ENCODE results near the gene KISS1R. TPM values are rescaled to one million over a fixed set of nuclear protein-coding genes. Genes with fewer than 3 reads are reported as not detected.

The KISS1R gene
- total RNA-seq, 2 donors from 2014 or later, result 17.5 to 53.1 TPM

GRCh38 chr19:901216-902092 is 15.7 kb upstream of the KISS1R start:
- Mint-ChIP-seq H3K36me3 (ENCODE audit: low read depth) (peaks cover 64% of the 10 kb centered on the region), H3K27me3 (no peaks in the 10 kb centered on the region), H3K27ac (no peak overlapping the region), H3K4me3 (no peak overlapping the region), H3K4me1 (no peaks in the 10 kb centered on the region), H3K9me3 (no peaks in the 10 kb centered on the region)
- ATAC-seq (replicated peaks), result no peak

- H3K27ac Mint-ChIP-seq, result no peak overlapping the region
- H3K36me3 Mint-ChIP-seq (ENCODE audit: low read depth), result peaks cover 59% of the 10 kb centered on the region
- H3K4me3 Mint-ChIP-seq, result no peak overlapping the region
- no peaks in the 10 kb centered on the region for H3K4me1 Mint-ChIP-seq
- no peaks in the 10 kb centered on the region for H3K9me3 Mint-ChIP-seq
- ATAC-seq (replicated peaks), result no peak
- H3K27me3 Mint-ChIP-seq, result no peaks in the 10 kb centered on the region
Observed at GRCh38 chr19:902093-902370, 15.1 kb upstream of the KISS1R start.

- Mint-ChIP-seq H3K4me3 (no peak overlapping the region), H3K27ac (no peak overlapping the region), H3K36me3 (ENCODE audit: low read depth) (peaks cover 53% of the 10 kb centered on the region), H3K4me1 (no peaks in the 10 kb centered on the region), H3K9me3 (no peaks in the 10 kb centered on the region), H3K27me3 (no peaks in the 10 kb centered on the region)
- no peak for ATAC-seq (replicated peaks)
Observed at GRCh38 chr19:902446-903226, 14.5 kb upstream of the KISS1R start.

- H3K9me3 Mint-ChIP-seq, result no peaks in the 10 kb centered on the region
- H3K27me3 Mint-ChIP-seq, result no peaks in the 10 kb centered on the region
- no peaks in the 10 kb centered on the region for H3K4me1 Mint-ChIP-seq
- no peak for ATAC-seq (replicated peaks)
- H3K36me3 Mint-ChIP-seq (ENCODE audit: low read depth), result peaks cover 47% of the 10 kb centered on the region
- no peak overlapping the region for H3K27ac Mint-ChIP-seq
- no peak overlapping the region for H3K4me3 Mint-ChIP-seq
Observed at GRCh38 chr19:903266-903797, 13.8 kb upstream of the KISS1R start.

- Mint-ChIP-seq H3K36me3 (ENCODE audit: low read depth) (peaks cover 49% of the 10 kb centered on the region), H3K4me3 (no peak overlapping the region), H3K27me3 (no peaks in the 10 kb centered on the region), H3K4me1 (peaks cover 6% of the 10 kb centered on the region), H3K9me3 (no peaks in the 10 kb centered on the region), H3K27ac (no peak overlapping the region)
- ATAC-seq (replicated peaks), result no peak
Observed at GRCh38 chr19:904545-904944, 12.6 kb upstream of the KISS1R start.

GRCh38 chr19:906480-906879 is 10.7 kb upstream of the KISS1R start:
- peaks cover 48% of the 10 kb centered on the region for H3K36me3 Mint-ChIP-seq (ENCODE audit: low read depth)
- H3K9me3 Mint-ChIP-seq, result no peaks in the 10 kb centered on the region
- peak overlapping the region; percentile 97 for H3K4me3 Mint-ChIP-seq
- ATAC-seq (replicated peaks), result no peak
- H3K4me1 Mint-ChIP-seq, result peaks cover 14% of the 10 kb centered on the region
- H3K27me3 Mint-ChIP-seq, result no peaks in the 10 kb centered on the region
- H3K27ac Mint-ChIP-seq, result peak overlapping the region; percentile 75

- H3K27me3 Mint-ChIP-seq, result no peaks in the 10 kb centered on the region
- peaks cover 42% of the 10 kb centered on the region for H3K36me3 Mint-ChIP-seq (ENCODE audit: low read depth)
- H3K27ac Mint-ChIP-seq, result peak overlapping the region; percentile 75
- H3K4me3 Mint-ChIP-seq, result peak overlapping the region; percentile 97
- H3K9me3 Mint-ChIP-seq, result no peaks in the 10 kb centered on the region
- peaks cover 14% of the 10 kb centered on the region for H3K4me1 Mint-ChIP-seq
- ATAC-seq (replicated peaks), result no peak
Observed at GRCh38 chr19:907183-907853, 9.8 kb upstream of the KISS1R start.

- ATAC-seq (replicated peaks), result no peak
- Mint-ChIP-seq H3K4me1 (peaks cover 14% of the 10 kb centered on the region), H3K27ac (no peak overlapping the region), H3K27me3 (no peaks in the 10 kb centered on the region), H3K9me3 (no peaks in the 10 kb centered on the region), H3K4me3 (peak overlapping the region; percentile 97), H3K36me3 (ENCODE audit: low read depth) (peaks cover 26% of the 10 kb centered on the region)
Observed at GRCh38 chr19:911197-912033, 5.7 kb upstream of the KISS1R start.

- H3K9me3 Mint-ChIP-seq, result no peaks in the 10 kb centered on the region
- peak overlapping the region; percentile 77 for H3K4me3 Mint-ChIP-seq
- peaks cover 26% of the 10 kb centered on the region for H3K36me3 Mint-ChIP-seq (ENCODE audit: low read depth)
- no peak overlapping the region for H3K27ac Mint-ChIP-seq
- H3K4me1 Mint-ChIP-seq, result peaks cover 14% of the 10 kb centered on the region
- no peaks in the 10 kb centered on the region for H3K27me3 Mint-ChIP-seq
- no peak for ATAC-seq (replicated peaks)
Observed at GRCh38 chr19:912181-913079, 4.7 kb upstream of the KISS1R start.

- peak; percentile 73 for ATAC-seq (replicated peaks)
- peaks cover 26% of the 10 kb centered on the region for H3K36me3 Mint-ChIP-seq (ENCODE audit: low read depth)
- H3K27ac Mint-ChIP-seq, result peak within 1 kb of the TSS; percentile 76
- H3K4me1 Mint-ChIP-seq, result peaks cover 14% of the 10 kb centered on the region
- H3K4me3 Mint-ChIP-seq, result peak within 1 kb of the TSS; percentile 77
- no peaks in the 10 kb centered on the region for H3K9me3 Mint-ChIP-seq
- no peaks in the 10 kb centered on the region for H3K27me3 Mint-ChIP-seq
Observed at GRCh38 chr19:913080-913748, 3.9 kb upstream of the KISS1R start, which contains the start of gene R3HDM4. R3HDM4 (minus strand) TSS chr19:913219; CDS start chr19:913157, 62 bp downstream.

GRCh38 chr19:916645-917322 is 349 bp upstream of the KISS1R start:
- Mint-ChIP-seq H3K36me3 (ENCODE audit: low read depth) (peaks cover 15% of the 10 kb centered on the region), H3K4me1 (no peaks in the 10 kb centered on the region), H3K9me3 (no peaks in the 10 kb centered on the region), H3K27me3 (no peaks in the 10 kb centered on the region), H3K27ac (no peak overlapping the region), H3K4me3 (peak overlapping the region; percentile 45)
- no peak for ATAC-seq (replicated peaks)

GRCh38 chr19:918152-918437 is 962 bp downstream of the KISS1R start:
- Mint-ChIP-seq H3K4me1 (no peaks in the 10 kb centered on the region), H3K4me3 (peak overlapping the region; percentile 73), H3K27me3 (no peaks in the 10 kb centered on the region), H3K36me3 (ENCODE audit: low read depth) (peaks cover 18% of the 10 kb centered on the region), H3K9me3 (no peaks in the 10 kb centered on the region), H3K27ac (no peak overlapping the region)
- no peak for ATAC-seq (replicated peaks)

Measured in activated T-helper 17 cell treated with anti-CD3 and anti-CD28 coated beads, Interleukin-2, amount 50 U/mL, for 72 hours (primary cell).